ENCODE data around the gene BCL2L13.

BCL2L13 gene

GRCh38 chr22:17638432-17639246, at the start of gene BCL2L13:
BCL2L13 (plus strand) TSS chr22:17638757; CDS start chr22:17655712, 16,955 bp downstream.
- peak; percentile 85 for DNase-seq (ENCODE audit: low read depth)

- DNase-seq (ENCODE audit: low read depth) = no peak
Measured at GRCh38 chr22:17589810-17590375, 48.7 kb upstream of the BCL2L13 start.

GRCh38 chr22:17590586-17590985, 48.0 kb upstream of the BCL2L13 start:
- no peak for DNase-seq (ENCODE audit: low read depth)

- DNase-seq (ENCODE audit: low read depth) = no peak
Measured at GRCh38 chr22:17592201-17592600, 46.4 kb upstream of the BCL2L13 start.

- no peak for DNase-seq (ENCODE audit: low read depth)
Measured at GRCh38 chr22:17596226-17596625, 42.3 kb upstream of the BCL2L13 start.

- DNase-seq (ENCODE audit: low read depth) = peak; percentile 80
Measured at GRCh38 chr22:17597217-17597616, 41.3 kb upstream of the BCL2L13 start.

GRCh38 chr22:17598318-17598717, 40.2 kb upstream of the BCL2L13 start:
- no peak for DNase-seq (ENCODE audit: low read depth)

GRCh38 chr22:17601031-17601430, 37.5 kb upstream of the BCL2L13 start:
- DNase-seq (ENCODE audit: low read depth) = peak; percentile 24

GRCh38 chr22:17603668-17604067, 34.9 kb upstream of the BCL2L13 start:
- DNase-seq (ENCODE audit: low read depth) = no peak

- DNase-seq (ENCODE audit: low read depth) = peak; percentile 7
Measured at GRCh38 chr22:17606496-17606895, 32.1 kb upstream of the BCL2L13 start.

- DNase-seq (ENCODE audit: low read depth) = no peak
Measured at GRCh38 chr22:17607891-17608521, 30.6 kb upstream of the BCL2L13 start.

GRCh38 chr22:17612057-17612456, 26.5 kb upstream of the BCL2L13 start:
- DNase-seq (ENCODE audit: low read depth) = no peak

- DNase-seq (ENCODE audit: low read depth) = no peak
Measured at GRCh38 chr22:17613280-17613679, 25.3 kb upstream of the BCL2L13 start.

GRCh38 chr22:17627961-17628405, 10.6 kb upstream of the BCL2L13 start:
- DNase-seq (ENCODE audit: low read depth) = no peak

- DNase-seq (ENCODE audit: low read depth) = peak; percentile 97
Measured at GRCh38 chr22:17628406-17629172, 10.0 kb upstream of the BCL2L13 start, which contains the start of gene ATP6V1E1. ATP6V1E1 (minus strand) TSS chr22:17628749; CDS start chr22:17628635, 114 bp downstream.

GRCh38 chr22:17629173-17629489, 9.4 kb upstream of the BCL2L13 start:
- no peak for DNase-seq (ENCODE audit: low read depth)

GRCh38 chr22:17629641-17630040, 8.9 kb upstream of the BCL2L13 start:
- DNase-seq (ENCODE audit: low read depth) = no peak

GRCh38 chr22:17631076-17631565, 7.4 kb upstream of the BCL2L13 start:
- DNase-seq (ENCODE audit: low read depth) = no peak

GRCh38 chr22:17633217-17633997, 5.2 kb upstream of the BCL2L13 start:
- DNase-seq (ENCODE audit: low read depth) = peak; percentile 88

- no peak for DNase-seq (ENCODE audit: low read depth)
Measured at GRCh38 chr22:17633998-17634323, 4.6 kb upstream of the BCL2L13 start.

- DNase-seq (ENCODE audit: low read depth) = peak; percentile 86
Measured at GRCh38 chr22:17634696-17635095, 3.9 kb upstream of the BCL2L13 start.

Measured in EH (cell line).